ENCODE results near the gene PDE9A.

DNA sequence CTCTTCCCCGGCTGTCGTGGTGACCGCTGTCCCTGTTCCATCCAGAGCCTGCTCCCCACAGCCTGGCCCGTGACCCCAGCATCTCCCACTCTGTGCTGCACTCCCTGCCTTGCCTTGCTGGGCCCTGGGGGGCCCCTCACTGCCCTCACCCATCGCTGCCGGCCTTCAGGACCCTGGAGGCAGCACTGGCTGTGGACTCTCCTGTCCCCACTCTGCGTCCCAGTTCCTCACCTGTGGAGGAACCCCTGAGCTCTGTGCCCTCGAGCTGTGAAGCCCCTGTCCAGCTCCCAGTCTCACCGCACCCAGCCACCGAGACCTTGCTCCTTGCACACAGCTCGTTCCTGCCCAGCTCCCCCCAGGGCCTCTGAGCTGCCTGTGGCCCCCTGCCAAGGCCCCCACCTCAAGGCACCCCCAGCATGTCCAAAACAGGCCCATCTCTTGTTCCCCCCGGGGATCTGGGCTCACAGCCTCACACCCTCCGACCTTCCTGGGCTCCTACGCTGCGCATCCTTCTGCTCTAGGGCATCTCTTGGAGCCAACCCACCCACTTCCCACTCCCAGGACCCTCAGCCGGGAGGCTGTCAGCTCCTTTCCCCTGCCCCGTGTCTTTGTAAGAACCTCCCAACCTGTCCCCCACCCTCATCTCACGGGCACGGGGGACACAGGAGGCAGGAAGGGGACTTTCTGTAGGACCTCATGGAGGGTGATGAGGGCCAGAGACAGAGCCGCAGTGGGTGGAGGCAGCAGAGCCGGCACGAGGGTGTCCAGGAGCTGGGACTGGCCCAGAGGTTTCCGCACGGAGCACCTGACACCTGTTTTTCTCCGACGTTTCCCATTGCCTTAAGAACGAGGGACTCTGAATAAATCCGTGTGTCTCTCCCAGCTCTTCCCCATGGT lies 116.6 kb downstream of the PDE9A start:
- TF ChIP-seq, protein P1, sequence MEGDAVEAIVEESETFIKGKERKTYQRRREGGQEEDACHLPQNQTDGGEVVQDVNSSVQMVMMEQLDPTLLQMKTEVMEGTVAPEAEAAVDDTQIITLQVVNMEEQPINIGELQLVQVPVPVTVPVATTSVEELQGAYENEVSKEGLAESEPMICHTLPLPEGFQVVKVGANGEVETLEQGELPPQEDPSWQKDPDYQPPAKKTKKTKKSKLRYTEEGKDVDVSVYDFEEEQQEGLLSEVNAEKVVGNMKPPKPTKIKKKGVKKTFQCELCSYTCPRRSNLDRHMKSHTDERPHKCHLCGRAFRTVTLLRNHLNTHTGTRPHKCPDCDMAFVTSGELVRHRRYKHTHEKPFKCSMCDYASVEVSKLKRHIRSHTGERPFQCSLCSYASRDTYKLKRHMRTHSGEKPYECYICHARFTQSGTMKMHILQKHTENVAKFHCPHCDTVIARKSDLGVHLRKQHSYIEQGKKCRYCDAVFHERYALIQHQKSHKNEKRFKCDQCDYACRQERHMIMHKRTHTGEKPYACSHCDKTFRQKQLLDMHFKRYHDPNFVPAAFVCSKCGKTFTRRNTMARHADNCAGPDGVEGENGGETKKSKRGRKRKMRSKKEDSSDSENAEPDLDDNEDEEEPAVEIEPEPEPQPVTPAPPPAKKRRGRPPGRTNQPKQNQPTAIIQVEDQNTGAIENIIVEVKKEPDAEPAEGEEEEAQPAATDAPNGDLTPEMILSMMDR (IDR thresholded peaks at IDR 0.05), result no peak
- TF ChIP-seq POLR2A (IDR thresholded peaks at IDR 0.05), result no peak
